HK-2 (cell line): Measurements from ENCODE around the gene NVL.
"Not testable (repeated sequence)": the region's sequence is repeated elsewhere in the genome, so short reads cannot be mapped to it uniquely, and the experiment has no call there.

Experiments
- DNase-seq: peaks from one replicate; pipeline ENCODE4 v3.0.0-alpha.2; 2018; ENCODE audit not compliant: unreplicated experiment

Gene NVL

DNA sequence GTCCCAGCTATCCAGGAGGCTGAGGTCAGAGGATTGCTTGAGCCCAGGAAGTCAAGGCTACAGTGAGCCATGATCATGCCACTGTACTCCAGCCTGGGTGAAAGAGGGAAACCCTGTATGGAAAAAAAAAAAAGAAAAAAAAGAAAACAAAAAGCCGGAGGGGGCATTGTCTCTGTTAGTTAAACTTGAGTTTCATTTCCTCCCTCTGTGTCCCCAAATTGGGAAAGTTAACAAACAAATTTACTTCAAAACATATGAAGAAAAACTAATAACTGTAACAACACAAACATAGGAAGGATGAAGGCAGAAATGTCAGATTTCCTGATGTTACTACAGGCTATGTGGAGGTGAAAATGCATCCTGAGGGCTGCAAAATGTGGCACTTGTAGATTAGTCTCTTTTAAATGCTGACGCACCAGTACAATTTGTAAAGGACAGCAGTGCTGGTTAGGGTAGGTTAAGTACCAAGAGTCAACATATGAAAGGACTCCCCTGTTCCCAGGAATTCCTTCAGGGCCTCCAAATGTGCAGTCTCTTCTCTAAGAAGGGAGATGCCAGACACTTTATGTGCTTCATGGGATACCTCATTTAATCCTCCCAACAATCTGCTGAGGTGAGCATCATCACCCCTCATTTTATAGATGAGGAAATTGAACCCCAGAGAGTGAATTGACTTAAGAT lies 94.0 kb downstream of the NVL start:
- no peak for DNase-seq

- no peak for DNase-seq
Observed at GRCh38 chr1:224234017-224234416, 96.0 kb downstream of the NVL start.

GRCh38 chr1:224226849-224227502 lies 103.0 kb downstream of the NVL start:
- DNase-seq, result no peak

DNA sequence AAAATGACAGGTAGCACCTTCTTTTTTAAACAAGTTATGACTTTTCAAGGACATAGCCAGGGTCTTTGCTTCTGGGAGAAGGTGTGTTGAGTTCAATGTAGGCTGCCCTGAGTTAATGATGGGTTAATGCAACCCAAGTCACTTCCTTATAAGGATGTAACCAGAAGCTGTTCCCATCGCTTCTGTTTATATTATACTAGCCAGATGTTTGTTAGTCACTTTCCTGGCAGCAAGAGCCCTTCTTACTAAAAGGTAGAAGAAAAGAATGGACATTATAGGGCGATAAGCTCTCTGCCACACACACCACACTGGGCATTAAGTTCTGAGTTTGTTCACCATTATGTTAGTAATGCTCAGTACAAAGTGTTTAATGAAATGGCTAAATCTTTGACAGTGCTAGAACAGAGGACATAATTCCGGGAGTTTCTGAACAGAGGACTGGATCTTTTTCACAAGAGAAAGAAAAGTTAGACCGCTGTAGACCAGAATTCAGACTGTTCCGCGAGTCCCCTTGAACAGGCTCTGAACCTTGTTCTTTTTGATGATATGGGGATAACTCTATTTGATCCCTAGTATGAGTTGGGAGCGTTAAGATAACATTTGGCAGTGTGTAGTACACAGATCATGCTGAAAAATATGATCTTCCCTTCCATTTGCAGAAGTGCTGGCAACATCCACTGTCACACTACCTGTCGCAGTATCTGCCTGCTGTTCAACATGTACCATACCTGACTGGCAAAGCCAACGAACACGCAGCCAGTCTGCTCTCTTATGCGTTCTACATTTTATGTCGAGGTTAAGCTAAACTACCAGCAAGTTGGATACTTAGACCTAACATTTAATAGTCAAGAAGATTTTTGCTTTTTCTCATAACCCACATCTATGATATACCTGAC lies 105.9 kb downstream of the NVL start:
- DNase-seq, result no peak

GRCh38 chr1:224219612-224220059 lies 110.3 kb downstream of the NVL start:
- no peak for DNase-seq

DNA sequence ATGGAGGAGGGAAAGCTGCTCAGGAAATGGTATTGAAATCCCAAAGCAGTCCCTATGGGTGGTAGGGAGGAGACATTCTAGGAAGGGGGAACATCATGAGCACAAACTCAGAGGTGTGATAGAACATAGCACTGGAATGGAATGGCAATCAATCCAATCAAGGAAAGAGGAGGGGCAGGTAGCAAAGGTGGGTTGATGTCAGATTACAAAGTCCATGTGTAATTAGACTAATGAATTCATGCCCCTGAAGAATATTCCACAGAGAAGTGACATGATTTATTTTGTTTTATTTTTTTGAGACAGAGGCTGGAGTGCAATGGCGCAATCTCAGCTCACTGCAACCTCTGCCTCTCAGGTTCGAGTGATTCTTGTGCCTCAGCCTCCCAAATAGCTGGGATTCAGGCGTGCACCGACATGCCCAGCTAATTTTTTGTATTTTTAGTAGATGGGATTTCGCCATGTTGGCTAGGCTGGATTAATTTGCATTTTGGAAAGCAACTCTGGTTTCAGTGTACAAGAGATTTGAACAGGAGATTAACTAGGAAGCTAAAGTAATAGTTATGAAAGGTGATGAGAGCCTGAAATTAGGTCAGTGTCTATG lies 110.9 kb downstream of the NVL start:
- DNase-seq, result no peak

GRCh38 chr1:224217655-224218623 lies 112.0 kb downstream of the NVL start:
- DNase-seq, result no peak

- DNase-seq, result no peak
Observed at GRCh38 chr1:224216382-224216781, 113.6 kb downstream of the NVL start.

DNA sequence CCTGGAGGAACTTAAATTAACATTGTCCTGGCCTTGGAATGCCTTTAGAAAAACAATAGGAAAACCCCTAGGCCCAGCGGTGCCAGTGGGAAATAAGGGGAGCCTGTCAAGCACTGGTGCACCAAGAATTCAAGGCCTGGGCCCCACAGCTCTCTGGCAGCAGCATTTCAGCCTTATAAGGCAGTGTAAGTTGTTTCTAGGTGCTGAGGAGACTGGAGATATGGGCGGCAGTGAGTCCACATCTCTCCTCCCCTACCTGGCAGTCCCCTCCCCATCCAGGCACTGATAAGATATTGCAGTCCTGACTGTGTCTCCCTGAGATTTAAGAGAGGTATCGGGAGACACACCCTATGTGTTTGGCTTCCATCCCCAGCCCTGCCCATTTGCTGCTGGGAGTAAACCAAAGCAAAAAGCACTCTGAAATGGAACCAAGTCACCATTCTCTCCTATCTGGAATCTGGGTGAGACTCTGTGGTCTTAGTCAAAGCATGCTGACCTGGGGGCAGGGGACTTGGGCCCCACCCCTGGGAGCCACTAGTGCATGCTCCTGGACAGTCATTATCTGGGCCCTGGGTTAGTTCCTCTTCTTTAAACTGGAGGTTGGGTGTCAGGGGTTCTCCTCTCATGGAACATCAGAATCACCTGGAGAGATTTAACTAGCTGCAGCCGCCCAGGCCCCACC lies 116.4 kb downstream of the NVL start:
- DNase-seq, result peak; percentile 45

- no peak for DNase-seq
Observed at GRCh38 chr1:224212618-224213061, 117.3 kb downstream of the NVL start.

- no peak for DNase-seq
Observed at GRCh38 chr1:224211206-224211962, 118.6 kb downstream of the NVL start.

DNA sequence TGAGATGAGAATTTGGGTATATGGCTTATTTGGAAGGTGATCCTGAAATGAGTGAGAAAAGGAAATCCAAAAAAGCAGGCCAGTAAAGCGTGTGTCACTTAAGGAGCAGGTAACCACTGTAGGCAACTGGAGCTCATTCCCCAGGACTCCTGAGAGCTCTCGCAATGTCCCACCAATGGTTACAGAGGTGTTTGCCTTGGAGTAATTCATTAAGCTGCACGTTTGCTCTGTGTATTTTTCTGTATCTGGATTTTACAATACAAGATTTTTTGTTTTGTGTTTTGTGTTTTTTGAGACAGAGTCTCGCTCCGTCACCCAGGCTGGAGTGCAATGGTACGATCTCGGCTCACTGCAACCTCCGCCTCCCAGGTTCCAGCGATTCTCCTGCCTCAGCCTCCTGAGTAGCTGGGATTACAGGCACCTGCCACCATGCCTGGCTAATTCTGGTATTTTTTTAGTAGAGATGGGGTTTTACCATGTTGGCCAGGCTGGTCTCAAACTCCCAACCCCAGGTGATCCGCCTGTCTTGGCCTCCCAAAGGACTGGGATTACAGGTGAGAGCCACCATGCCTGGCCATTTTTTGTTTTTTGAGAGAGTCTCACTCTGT lies 123.9 kb downstream of the NVL start:
- not testable (repeated sequence) for DNase-seq

- peak; percentile 57 for DNase-seq
Observed at GRCh38 chr1:224205438-224205840, 124.5 kb downstream of the NVL start.

DNA sequence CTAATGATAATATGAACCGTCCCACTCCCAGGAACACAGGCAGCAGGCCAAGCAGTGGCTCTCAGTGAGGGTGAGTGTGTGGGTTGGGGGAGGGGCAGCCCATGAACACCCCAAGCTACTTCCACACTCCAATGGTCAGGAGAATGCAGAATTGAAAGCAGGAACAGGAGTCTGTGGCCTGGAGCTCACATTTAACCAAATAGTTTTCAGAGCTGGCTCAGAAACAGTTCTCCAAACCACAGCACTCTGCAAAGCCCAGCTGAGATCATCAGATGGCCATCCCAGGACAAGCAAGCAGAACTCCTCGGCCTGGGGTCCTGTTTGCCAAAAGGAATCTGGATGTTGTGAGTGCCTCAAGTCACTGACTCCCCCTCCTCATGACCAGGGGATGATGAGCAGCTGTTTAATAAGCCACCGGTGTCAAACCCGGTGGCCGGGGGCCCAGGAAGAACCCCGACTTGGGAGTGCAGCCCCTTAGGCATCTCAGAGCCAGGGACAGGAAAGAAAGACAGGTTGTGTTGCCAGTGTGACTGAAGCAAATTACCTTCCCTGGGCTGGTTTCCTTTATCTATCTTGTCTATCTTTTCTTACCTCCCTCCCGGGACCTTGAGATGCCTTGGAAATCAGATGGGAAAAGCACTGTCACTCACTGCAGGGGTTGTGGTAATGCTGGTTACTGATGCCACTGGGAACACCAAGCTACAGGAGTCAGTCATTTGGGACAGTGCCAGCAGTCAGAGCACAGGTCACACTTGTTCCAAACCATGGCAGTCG lies 126.5 kb downstream of the NVL start:
- peak; percentile 89 for DNase-seq

DNA sequence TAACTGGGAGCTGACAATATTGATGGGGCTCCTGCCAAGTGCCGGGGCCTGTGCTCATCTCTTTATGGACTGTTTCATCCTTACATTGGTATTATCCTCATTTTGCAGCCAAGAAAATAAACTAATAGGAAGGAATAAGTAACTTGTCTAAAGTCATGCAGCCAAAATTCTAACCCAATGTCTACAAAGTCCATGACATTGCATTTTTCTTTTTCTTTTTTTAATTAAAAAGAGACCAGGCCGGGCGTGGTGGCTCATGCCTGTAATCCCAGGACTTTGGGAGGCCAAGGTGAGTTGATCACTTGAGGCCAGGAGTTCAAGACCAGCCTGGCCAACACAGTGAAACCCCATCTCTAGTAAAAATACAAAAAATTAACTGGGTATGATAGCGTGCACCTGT lies 128.1 kb downstream of the NVL start:
- DNase-seq, result no peak

GRCh38 chr1:224201383-224201782 lies 128.6 kb downstream of the NVL start:
- DNase-seq, result no peak

GRCh38 chr1:224199679-224200078 lies 130.3 kb downstream of the NVL start:
- no peak for DNase-seq

DNA sequence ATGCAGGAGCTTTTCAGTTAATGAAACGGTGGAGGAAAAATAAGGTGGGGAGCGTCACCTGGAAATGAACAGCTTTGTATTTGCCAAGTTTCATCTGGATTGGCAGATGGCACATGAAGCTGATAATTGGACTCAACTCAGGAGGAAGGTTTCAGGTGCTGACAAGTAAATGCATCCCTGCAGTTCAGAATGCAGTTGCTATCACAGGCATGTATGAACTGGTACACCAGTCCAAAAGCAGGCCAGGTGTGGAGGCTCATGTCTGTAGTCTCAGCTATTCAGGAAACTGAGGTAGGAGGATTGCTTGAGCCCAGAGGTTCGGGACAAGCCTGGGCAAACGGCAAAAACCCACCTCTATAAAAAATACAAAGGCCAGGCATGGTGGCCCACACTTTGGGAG lies 131.4 kb downstream of the NVL start:
- no peak for DNase-seq
